Measurements from ENCODE around the gene TP53AIP1.

The TP53AIP1 gene

GRCh38 chr11:128942817-128943427 lies at the start of gene TP53AIP1:
TP53AIP1 (minus strand) TSS chr11:128942871; CDS start chr11:128937818, 5,053 bp downstream.
- no peak for DNase-seq

GRCh38 chr11:128988242-128988970 lies 45.7 kb upstream of the TP53AIP1 start:
- DNase-seq: no peak

GRCh38 chr11:128985880-128986279 lies 43.2 kb upstream of the TP53AIP1 start:
- no peak for DNase-seq

- DNase-seq: no peak
Observed at GRCh38 chr11:128983023-128983422, 40.4 kb upstream of the TP53AIP1 start.

- DNase-seq: no peak
Observed at GRCh38 chr11:128981254-128981653, 38.6 kb upstream of the TP53AIP1 start.

- DNase-seq: no peak
Observed at GRCh38 chr11:128970598-128971190, 28.0 kb upstream of the TP53AIP1 start.

- DNase-seq: no peak
Observed at GRCh38 chr11:128968916-128969315, 26.2 kb upstream of the TP53AIP1 start.

GRCh38 chr11:128967578-128967977 lies 24.9 kb upstream of the TP53AIP1 start:
- no peak for DNase-seq

GRCh38 chr11:128965485-128965884 lies 22.8 kb upstream of the TP53AIP1 start:
- no peak for DNase-seq

GRCh38 chr11:128964463-128964930 lies 21.8 kb upstream of the TP53AIP1 start:
- DNase-seq: peak; percentile 31

GRCh38 chr11:128963744-128964325 lies 21.2 kb upstream of the TP53AIP1 start:
- peak; percentile 52 for DNase-seq

- DNase-seq: peak; percentile 92
Observed at GRCh38 chr11:128962896-128963295, 20.2 kb upstream of the TP53AIP1 start.

- DNase-seq: no peak
Observed at GRCh38 chr11:128961645-128962044, 19.0 kb upstream of the TP53AIP1 start.

- DNase-seq: no peak
Observed at GRCh38 chr11:128957202-128957482, 14.5 kb upstream of the TP53AIP1 start.

GRCh38 chr11:128956401-128957201 lies 13.9 kb upstream of the TP53AIP1 start:
- DNase-seq: peak; percentile 87

GRCh38 chr11:128955636-128956035 lies 13.0 kb upstream of the TP53AIP1 start:
- DNase-seq: no peak

GRCh38 chr11:128953151-128953550 lies 10.5 kb upstream of the TP53AIP1 start:
- no peak for DNase-seq

GRCh38 chr11:128949791-128950454 lies 7.3 kb upstream of the TP53AIP1 start:
- DNase-seq: no peak

- peak; percentile 34 for DNase-seq
Observed at GRCh38 chr11:128948583-128948982, 5.9 kb upstream of the TP53AIP1 start.

- DNase-seq: no peak
Observed at GRCh38 chr11:128947773-128948172, 5.1 kb upstream of the TP53AIP1 start.

GRCh38 chr11:128946648-128947047 lies 4.0 kb upstream of the TP53AIP1 start:
- no peak for DNase-seq

GRCh38 chr11:128943428-128943976 lies 831 bp upstream of the TP53AIP1 start:
- no peak for DNase-seq
